AG04450 (cell line): ENCODE measurements around the gene TTC9C. TPM values are rescaled to one million over a fixed set of nuclear protein-coding genes. Genes with fewer than 3 reads are reported as not detected.

Experiments
- CTCF ChIA-PET: fragments of 300-600, 350-600 bp; formaldehyde crosslinking; extraction: SDS; loops from one replicate; lab custom pipeline; 2022; ENCODE audit warnings: antibody characterized with exemption, inconsistent platforms; lab: Charles Lee
- POLR2A ChIA-PET: fragments of 350-600 bp; formaldehyde crosslinking; extraction: SDS; loops from one replicate; lab custom pipeline; 2021; ENCODE audit warnings: antibody characterized with exemption, inconsistent platforms; lab: Yijun Ruan, JAX
- DNase-seq: peaks from one replicate; pipeline ENCODE4 v3.0.0-alpha.2; 2011; ENCODE audit warnings: low read depth, low spot score
- H3K27ac ChIP-seq: one replicate; pipeline ENCODE4 v1.5.1; 2012; ENCODE audit warnings: low read depth, low read length, control low read depth
- H3K27me3 ChIP-seq: one replicate; pipeline ENCODE4 v1.6.0; 2012; ENCODE audit warnings: low read length; ENCODE audit not compliant: control insufficient read depth, insufficient read depth
- H3K4me3 ChIP-seq: 2 replicates; pipeline ENCODE4 v1.5.1; 2011; ENCODE audit warnings: mild to moderate bottlenecking, low read depth, low read length, control low read depth
- H3K9me3 ChIP-seq: 2 replicates; pipeline ENCODE4 v1.5.1; 2012; ENCODE audit warnings: low read length; ENCODE audit not compliant: control insufficient read depth, insufficient read depth
- CTCF ChIP-seq: IDR thresholded peaks from 2 replicates; pipeline ENCODE4 v1.5.1; 2011; ENCODE audit warnings: low read depth, low read length, control low read depth, inconsistent platforms
- polyA minus RNA-seq: library from RNA; depleted of rRNA, polyadenylated mRNA; stranded (reverse); fragments of >200 nt; gene quantifications from 2 replicates; pipeline ENCODE4 v1.2.3, GENCODE V29; 2011; rRNA and poly(A)+ RNA removed
- polyA plus RNA-seq: library from polyadenylated mRNA; depleted of rRNA; stranded (reverse); fragments of >200 nt; gene quantifications from 2 replicates; pipeline ENCODE4 v1.2.3, GENCODE V29; 2011; rRNA removed

TTC9C gene
- polyA plus RNA-seq: 32.2 and 32.5 TPM in 2 replicates
- 24.8 and 25.5 TPM in 2 replicates for polyA minus RNA-seq

DNA sequence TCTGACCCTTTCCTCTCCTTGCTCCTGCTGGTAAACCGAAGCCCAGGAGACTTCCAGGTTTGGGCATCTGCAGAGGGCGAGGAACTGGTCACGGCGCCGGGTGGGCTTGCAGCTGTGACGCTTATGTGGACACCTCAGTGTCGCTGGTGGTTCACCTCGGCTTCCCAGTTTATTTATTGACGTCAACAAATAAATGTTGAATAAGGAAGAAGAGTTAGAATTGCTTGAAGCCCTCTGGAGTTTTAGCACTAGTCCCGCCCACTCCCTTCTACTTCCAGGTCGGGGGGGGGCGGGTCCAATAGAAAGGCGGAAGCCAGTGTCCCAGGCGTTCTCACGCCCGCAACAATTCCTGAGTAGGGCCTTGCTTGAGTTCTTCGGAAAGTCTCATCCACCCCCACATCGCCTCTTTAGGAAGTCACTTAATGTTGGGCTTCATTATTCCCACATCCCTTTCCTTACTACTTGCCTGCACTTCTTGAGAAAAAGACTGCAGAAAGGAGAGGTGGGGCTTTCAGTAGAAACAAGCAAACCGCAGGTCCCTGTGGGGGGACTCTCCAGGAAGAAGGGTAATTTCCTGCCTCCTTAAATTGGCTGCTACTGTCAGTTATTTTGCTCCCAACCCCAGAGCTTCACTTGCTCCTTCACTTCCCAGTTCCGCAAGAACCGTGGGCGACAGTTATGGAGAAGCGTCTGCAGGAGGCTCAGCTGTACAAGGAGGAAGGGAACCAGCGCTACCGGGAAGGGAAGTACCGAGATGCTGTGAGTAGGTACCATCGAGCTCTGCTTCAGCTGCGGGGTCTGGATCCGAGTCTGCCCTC lies at the start of gene TTC9C:
TTC9C (plus strand) TSS at position 316 of the 818 bp plus-strand sequence; CDS start at position 679, 363 bp downstream.
- Histone ChIP-seq H3K4me3 (peak within 1 kb of the TSS; percentile 99), H3K27me3 (no peaks in the 10 kb centered on the region), H3K27ac (peak within 1 kb of the TSS; percentile 98), H3K9me3 (no peaks in the 10 kb centered on the region; the same call in 1 of the 2 replicates)
- no peak for TF ChIP-seq CTCF
- DNase-seq: peak; percentile 59
- ChIA-PET CTCF (interaction anchor here (1.1 to 1.4 kb wide), 3 partner anchors 23 to 58 kb away, joined by 3 to 5 read pairs (median 3); partner anchors contain the start of gene POLR2G), POLR2A (interaction anchor here (0.6 to 3.7 kb wide), 12 partner anchors 22 to 1110 kb away, joined by 3 to 41 read pairs (median 6); partner anchors contain the start of genes C11orf98, CSKMT, INTS5 and STX5)

DNA sequence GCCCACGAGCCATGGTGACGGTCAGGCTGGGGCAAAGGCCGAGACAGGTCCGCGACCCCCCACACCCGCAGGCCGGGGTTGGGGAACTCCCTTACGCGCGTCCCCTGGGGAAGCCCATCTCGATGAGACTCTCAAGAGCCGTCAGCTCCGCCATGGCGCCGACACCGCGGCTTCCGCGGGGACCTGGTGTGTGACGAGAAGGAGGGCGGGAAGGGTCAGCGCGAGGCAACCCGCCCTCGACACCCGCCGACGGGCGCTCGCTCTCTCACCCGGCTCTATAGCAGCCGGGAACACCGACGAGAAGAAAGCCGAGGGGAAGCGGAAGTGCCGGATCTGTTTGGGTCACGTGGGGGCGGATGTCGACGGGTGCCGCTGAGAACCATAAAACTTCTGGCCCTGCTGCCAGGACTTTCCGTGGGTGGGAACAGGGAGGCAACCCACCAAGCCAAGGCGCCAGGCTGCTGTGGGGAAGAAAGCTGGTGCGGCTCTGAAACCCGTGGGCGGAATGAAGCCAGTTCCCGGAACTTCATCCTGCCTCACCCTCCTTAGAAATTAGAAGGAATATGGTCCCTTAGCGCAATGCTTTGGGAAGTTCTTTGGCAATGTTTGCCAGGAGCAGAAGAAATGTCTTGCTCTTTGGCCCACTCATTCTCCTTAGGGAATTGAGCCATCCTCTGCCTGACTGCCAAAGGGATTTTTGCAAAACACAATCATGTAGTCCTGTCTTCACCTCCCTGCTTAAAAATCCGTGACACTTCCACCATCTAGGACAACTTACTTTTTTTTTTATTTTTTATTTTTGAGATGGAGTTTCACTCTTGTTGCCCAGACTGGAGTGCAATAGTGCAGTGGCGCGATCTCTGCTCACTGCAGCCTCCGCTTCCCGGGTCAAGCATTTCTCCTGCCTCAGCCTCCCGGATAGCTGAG lies 49.3 kb upstream of the TTC9C start, which contains the start of gene UBXN1:
UBXN1 (minus strand) TSS at position 304 of the 927 bp plus-strand sequence; CDS start at position 154, 150 bp downstream.
- H3K4me3 ChIP-seq: peak within 1 kb of the TSS; percentile 98
- peaks cover 4% of the 10 kb centered on the region; the same call in 1 of the 2 replicates for H3K9me3 ChIP-seq
- H3K27ac ChIP-seq: peak within 1 kb of the TSS; percentile 80
- POLR2A ChIA-PET: interaction anchor here (0.6 to 4.0 kb wide), 9 partner anchors 9 to 133 kb away, joined by 3 to 70 read pairs (median 3); partner anchors contain the start of genes B3GAT3, C11orf98, CSKMT and INTS5
- no peaks in the 10 kb centered on the region for H3K27me3 ChIP-seq
- peak; percentile 66 for DNase-seq
- TF ChIP-seq CTCF: no peak
- CTCF ChIA-PET: interaction anchor here (1.1 to 3.2 kb wide), 3 partner anchors 7 to 108 kb away, joined by 3 to 36 read pairs (median 13); partner anchors contain the start of genes LBHD1 and UQCC3

- CTCF ChIA-PET: interaction anchor here (0.5 to 3.2 kb wide), 21 partner anchors 9 to 496 kb away, joined by 3 to 36 read pairs (median 3); partner anchors contain the start of genes LBHD1, LRRN4CL, UQCC3 and ZBTB3
- POLR2A ChIA-PET: interaction anchor here (0.5 to 4.0 kb wide), 13 partner anchors 9 to 175 kb away, joined by 3 to 70 read pairs (median 5); partner anchors contain the start of genes B3GAT3, C11orf98, CSKMT and HNRNPUL2
- no peak overlapping the region for H3K4me3 ChIP-seq
- TF ChIP-seq CTCF: peak; percentile 72
- DNase-seq: peak; percentile 72
- no peaks in the 10 kb centered on the region for H3K27me3 ChIP-seq
- peaks cover 4% of the 10 kb centered on the region; the same call in 1 of the 2 replicates for H3K9me3 ChIP-seq
- peak overlapping the region; percentile 43 for H3K27ac ChIP-seq
These were observed 47.5 kb upstream of the TTC9C start for GRCh38 chr11:62680825-62681240.

DNA sequence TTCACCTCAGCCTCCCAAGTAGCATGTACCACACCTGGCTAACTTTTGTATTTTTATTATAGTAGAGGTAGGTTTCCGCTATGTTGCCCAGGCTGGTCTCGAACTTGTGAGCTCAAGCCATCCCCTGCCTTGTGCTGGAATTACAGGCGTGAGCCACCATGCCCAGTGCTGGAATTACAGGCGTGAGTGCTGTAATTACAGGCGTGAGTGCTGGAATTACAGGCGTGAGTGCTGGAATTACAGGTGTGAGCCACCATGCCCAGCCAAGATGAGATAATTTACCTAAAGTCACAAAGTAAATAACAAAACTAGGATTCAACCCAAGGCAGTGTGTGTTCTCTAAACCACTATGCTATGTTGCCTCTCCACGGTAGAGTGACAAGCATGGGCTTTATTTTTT lies 45.8 kb upstream of the TTC9C start:
- TF ChIP-seq CTCF: no peak
- ChIA-PET POLR2A (no interaction called here), CTCF (interaction anchor here (1.4 kb wide), 1 partner anchor 11 kb away, joined by 4 read pairs; no protein-coding TSS in a partner anchor)
- DNase-seq: no peak
- Histone ChIP-seq H3K4me3 (no peak overlapping the region), H3K27me3 (no peaks in the 10 kb centered on the region), H3K9me3 (peaks cover 4% of the 10 kb centered on the region; the same call in 1 of the 2 replicates), H3K27ac (no peak overlapping the region)
